Activated T-cell treated with anti-CD3 and anti-CD28 coated beads, Interleukin-2, amount 50 U/mL, for 4 hours (primary cell): Measurements from ENCODE around the gene QSOX2. TPM values are rescaled to one million over a fixed set of nuclear protein-coding genes. Genes with fewer than 3 reads are reported as not detected.

Experiments used
- ATAC-seq, 2 donors: fragments of 200-7000 bp; cut with Tn5 transposase; one replicate each; pipeline ENCODE4 v1.10.0; 2021
- DNase-seq: peaks from one replicate; pipeline ENCODE4 v3.0.0-alpha.2; 2020
- H3K27me3 Mint-ChIP-seq: one replicate; pipeline ENCODE4 v1.8.0; 2021; ENCODE audit warnings: low read depth, mixed read lengths
- H3K36me3 Mint-ChIP-seq: one replicate; pipeline ENCODE4 v1.8.0; 2022; ENCODE audit warnings: mixed read lengths; ENCODE audit not compliant: insufficient read depth
- H3K4me1 Mint-ChIP-seq: one replicate; pipeline ENCODE4 v1.8.0; 2021; ENCODE audit warnings: low read depth, mixed read lengths
- H3K4me3 Mint-ChIP-seq: one replicate; pipeline ENCODE4 v1.8.0; 2021; ENCODE audit warnings: mild to moderate bottlenecking, moderate library complexity, mixed read lengths
- H3K9me3 Mint-ChIP-seq: one replicate; pipeline ENCODE4 v1.8.0; 2021; ENCODE audit warnings: mixed read lengths
- total RNA-seq, 3 donors: library from RNA; stranded (reverse); gene quantifications; one replicate each; pipeline ENCODE4 v1.2.1, GENCODE V29; 2021

The QSOX2 gene
- total RNA-seq, 3 donors from 2014 or later = 26.9 to 30.3 (median 27.5) TPM

DNA sequence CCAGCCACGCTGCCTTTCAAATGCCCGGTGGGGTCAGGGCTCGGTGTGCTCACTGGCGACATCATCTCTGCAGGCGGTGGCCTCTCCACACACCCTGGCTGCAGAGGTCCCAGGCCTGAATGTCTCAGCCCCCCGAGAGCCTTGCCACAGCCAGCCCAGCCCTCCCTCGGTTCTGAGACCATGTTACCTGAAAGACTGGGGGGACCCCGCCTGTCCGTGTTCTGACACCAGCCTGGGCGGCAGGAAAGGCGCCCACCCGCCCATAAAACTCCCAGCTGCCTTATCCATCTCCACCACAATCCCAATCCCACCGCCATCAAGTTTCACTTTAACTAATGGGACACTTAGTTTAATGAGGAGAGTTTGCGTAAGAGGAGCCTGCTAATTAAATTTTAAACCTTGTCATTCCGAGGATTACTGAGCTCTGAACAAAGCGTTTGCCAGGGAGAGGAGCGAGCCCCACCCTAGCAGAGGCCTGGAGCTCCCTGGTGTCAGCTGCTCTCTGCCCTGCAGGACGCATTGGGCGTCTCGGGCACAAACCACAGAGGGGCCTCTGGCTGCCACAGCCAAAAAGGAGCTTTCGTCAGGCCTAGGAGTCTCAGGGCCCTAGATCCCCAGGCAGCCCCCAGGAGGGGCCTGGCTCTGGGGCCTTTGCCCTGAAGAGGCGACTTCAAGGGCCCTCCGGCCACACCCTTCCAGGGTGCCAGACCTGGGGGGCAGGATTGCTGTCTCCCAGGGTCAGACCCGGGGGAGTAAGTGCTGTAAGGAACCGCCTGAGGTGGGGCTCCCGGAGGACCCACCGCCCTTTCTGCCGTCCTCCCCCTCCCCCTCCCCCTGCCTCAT is 56.0 kb downstream of the QSOX2 start:
- Mint-ChIP-seq H3K27me3 (peaks cover 61% of the 10 kb centered on the region), H3K4me1 (no peaks in the 10 kb centered on the region), H3K4me3 (no peak overlapping the region), H3K36me3 (no peaks in the 10 kb centered on the region), H3K9me3 (no peaks in the 10 kb centered on the region)
- DNase-seq (no peak), ATAC-seq (no peak)

DNA sequence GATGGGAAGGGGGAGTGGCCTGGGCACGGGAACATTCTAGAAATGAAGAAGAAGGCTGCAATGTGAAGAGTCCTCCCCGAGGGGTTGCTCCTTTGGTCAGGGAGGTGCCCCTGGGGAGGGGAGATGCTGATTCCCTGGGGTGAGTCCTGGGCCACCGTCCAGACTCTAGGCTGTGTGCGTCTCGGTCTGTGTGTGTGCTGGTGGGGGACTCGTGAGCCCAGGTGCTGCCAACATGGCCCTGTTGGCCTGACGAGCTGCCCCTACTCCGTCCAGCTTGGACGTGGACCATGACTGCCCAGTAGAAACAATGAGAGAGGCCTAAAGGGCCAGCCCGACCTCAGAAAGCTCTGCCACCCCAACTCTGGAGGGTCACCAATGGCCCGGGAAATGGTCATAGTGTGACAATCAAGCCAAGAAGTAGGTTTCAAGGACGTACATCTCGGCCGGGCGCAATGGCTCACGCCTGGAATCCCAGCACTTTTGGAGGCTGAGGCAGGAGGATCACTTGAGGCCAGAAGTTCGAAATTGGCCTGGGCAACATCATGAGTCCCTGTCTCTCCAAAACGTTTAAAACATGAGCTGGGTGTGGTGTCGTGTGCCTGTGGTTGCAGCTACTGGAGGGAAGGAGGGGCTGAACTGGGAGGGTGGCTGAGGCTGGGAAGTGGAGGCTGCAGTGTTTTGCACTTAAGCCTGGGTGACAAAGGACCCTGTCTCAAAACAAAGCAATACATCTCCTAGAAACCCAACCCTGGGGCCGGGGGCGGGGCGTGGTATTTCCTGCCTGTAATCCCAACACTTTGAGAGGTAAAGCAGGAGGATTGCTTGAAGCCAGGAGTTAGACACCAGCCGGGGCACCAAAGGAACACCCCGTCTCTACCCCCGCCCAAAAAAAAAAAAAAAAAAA is 57.7 kb downstream of the QSOX2 start:
- DNase-seq (no peak), ATAC-seq (no peak)
- peaks cover 59% of the 10 kb centered on the region for H3K27me3 Mint-ChIP-seq
- no peaks in the 10 kb centered on the region for H3K9me3 Mint-ChIP-seq
- H3K4me3 Mint-ChIP-seq = no peak overlapping the region
- no peaks in the 10 kb centered on the region for H3K4me1 Mint-ChIP-seq
- no peaks in the 10 kb centered on the region for H3K36me3 Mint-ChIP-seq

DNA sequence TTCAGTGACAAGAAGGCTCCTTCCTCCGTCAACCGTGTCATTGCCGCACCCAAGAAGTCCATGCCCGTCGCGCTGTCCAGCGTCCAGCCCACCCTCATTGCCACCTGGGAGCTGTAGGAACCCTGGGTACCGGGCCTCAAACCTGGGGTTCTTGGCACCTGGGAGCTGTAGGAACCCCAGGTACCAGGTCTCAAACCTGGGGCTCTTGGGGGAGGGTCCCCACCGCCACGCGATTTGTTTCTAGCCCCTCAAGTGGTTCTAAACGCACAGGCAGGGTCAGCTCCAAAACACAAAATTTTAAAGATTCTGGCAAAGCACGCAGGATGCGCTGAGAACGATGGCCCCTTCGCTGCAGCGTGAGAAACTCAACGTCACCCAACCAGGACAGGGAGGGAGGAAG is 58.4 kb downstream of the QSOX2 start:
- H3K4me1 Mint-ChIP-seq = no peaks in the 10 kb centered on the region
- no peaks in the 10 kb centered on the region for H3K36me3 Mint-ChIP-seq
- peaks cover 61% of the 10 kb centered on the region for H3K27me3 Mint-ChIP-seq
- DNase-seq (no peak), ATAC-seq (no peak)
- no peak overlapping the region for H3K4me3 Mint-ChIP-seq
- H3K9me3 Mint-ChIP-seq = no peaks in the 10 kb centered on the region

DNA sequence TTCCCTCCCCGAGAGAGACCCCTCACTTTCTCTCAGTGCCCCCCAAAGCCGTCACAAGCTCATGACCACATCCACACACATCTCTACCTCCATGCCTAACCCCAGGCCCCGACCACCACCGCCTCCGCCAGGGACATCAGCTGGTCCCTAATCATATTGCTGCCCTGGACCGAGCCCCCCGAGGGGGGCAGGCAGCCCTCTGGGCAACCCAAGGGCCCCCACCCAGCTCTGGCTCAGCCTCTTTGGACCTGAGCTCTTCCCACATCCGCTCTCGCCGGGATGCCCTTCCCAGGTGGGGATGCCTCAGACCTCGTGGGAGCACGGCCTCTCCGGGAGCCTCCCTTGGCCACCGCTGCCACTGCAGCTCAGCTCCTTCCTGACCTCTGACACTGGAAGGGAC is 59.2 kb downstream of the QSOX2 start:
- no peak for ATAC-seq
- Mint-ChIP-seq H3K27me3 (peaks cover 54% of the 10 kb centered on the region), H3K4me1 (no peaks in the 10 kb centered on the region), H3K36me3 (no peaks in the 10 kb centered on the region), H3K4me3 (no peak overlapping the region), H3K9me3 (no peaks in the 10 kb centered on the region)
- no peak for DNase-seq

DNA sequence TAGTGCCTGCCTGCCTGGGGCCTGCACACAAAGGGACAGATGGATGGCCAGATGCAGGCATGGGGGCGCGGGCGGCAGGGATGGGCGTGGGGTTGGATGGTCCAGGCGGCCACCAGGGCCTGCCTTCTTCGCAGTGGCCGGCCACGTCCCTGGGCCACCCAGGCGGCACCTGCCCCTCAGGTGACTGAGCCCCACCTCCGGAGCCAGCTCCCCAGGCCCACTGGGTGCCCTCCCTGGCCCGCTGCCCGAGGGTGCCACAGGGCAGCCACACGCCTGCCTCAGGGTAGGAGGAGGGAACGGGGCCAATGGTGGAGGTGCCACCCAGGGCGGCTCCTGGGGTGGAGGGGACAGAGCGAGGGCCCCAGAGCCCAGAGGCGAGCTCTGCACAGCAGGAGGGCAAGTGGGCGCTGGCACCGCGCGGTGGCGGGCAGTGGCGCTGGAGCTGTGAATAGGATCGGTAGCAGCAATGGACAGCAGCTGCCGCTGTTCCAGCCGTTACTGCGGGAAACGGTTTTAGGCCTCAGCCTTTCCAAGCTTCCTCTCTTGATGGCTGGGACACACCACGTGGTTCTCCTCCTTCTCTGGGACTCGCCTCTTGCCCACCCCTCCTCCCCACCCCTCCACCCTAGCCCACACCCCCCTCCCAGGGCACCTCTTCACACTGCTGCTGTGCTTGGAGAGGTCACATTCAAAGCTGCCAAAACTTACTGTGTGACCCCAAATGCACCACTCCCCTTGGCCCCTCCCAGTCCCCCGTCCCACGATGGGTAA is 59.8 kb downstream of the QSOX2 start:
- DNase-seq = no peak
- Mint-ChIP-seq H3K9me3 (no peaks in the 10 kb centered on the region), H3K4me3 (no peak overlapping the region), H3K27me3 (peaks cover 52% of the 10 kb centered on the region), H3K4me1 (no peaks in the 10 kb centered on the region), H3K36me3 (no peaks in the 10 kb centered on the region)
- no peak for ATAC-seq

DNA sequence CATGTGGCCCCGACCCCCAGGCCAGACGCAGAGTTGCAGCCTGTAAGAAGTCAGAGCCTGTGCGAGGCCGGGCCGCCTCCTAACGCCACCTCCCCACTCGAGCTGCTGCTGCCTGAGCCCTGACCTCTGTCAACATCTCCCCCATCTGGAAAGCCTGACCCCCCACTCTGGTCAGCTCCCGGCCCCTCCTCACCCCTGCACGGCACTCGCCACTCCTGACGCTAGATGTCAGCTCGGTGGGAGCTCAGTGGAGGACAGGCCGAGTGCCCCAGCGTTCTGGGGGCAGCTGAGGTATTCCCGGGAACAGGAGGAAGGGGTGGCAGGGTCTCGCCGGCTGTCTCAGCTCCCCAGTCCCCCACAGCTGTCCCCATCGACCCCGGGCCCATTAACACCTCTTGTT is 60.5 kb downstream of the QSOX2 start:
- ATAC-seq = no peak
- no peaks in the 10 kb centered on the region for H3K36me3 Mint-ChIP-seq
- peaks cover 45% of the 10 kb centered on the region for H3K27me3 Mint-ChIP-seq
- DNase-seq = no peak
- H3K9me3 Mint-ChIP-seq = no peaks in the 10 kb centered on the region
- H3K4me1 Mint-ChIP-seq = no peaks in the 10 kb centered on the region
- no peak overlapping the region for H3K4me3 Mint-ChIP-seq

- no peaks in the 10 kb centered on the region for H3K36me3 Mint-ChIP-seq
- H3K4me3 Mint-ChIP-seq = no peak overlapping the region
- H3K27me3 Mint-ChIP-seq = peaks cover 36% of the 10 kb centered on the region
- DNase-seq (no peak), ATAC-seq (no peak)
- H3K9me3 Mint-ChIP-seq = no peaks in the 10 kb centered on the region
- H3K4me1 Mint-ChIP-seq = no peaks in the 10 kb centered on the region
Measured at GRCh38 chr9:136182850-136183422, 62.7 kb downstream of the QSOX2 start.

- Mint-ChIP-seq H3K4me1 (no peaks in the 10 kb centered on the region), H3K9me3 (no peaks in the 10 kb centered on the region), H3K4me3 (no peak overlapping the region), H3K27me3 (peaks cover 33% of the 10 kb centered on the region), H3K36me3 (no peaks in the 10 kb centered on the region)
- ATAC-seq = no peak
- DNase-seq = no peak
Measured at GRCh38 chr9:136182420-136182787, 63.2 kb downstream of the QSOX2 start.

DNA sequence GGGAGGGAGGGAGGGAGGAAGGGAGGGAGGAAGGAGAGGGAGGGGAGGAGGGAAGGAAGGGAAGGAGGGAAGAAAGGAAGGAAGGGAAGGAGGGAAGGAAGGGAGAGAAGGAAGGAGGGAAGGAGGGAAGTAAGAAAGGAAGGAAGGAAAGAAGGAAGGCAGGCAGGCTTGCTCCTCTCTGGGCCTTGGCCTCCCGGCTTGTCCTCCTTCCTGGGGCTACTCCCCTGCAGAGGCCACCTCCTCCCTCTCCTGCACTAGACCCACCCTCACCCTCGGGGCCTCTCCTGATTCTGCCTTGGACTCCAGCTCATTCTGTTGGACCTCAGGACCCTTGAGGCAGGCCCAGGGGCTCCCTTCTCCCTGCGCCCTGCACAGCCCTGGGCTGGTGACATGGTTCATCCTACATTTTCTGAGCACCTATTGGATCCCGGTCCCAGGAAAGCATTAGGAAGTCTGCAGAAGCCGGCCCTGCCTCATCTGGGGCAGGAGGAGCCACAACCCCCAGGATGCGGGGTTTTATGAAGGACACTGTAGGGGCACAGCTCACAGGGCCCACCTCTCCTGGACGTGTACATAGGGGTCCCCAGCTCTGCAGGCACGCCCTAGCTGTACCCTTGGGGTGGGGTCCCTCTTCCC is 63.7 kb downstream of the QSOX2 start:
- Mint-ChIP-seq H3K4me1 (no peaks in the 10 kb centered on the region), H3K36me3 (no peaks in the 10 kb centered on the region), H3K4me3 (no peak overlapping the region), H3K27me3 (peaks cover 28% of the 10 kb centered on the region), H3K9me3 (no peaks in the 10 kb centered on the region)
- no peak for DNase-seq
- no peak for ATAC-seq

GRCh38 chr9:136180586-136180985 is 65.0 kb downstream of the QSOX2 start:
- H3K4me3 Mint-ChIP-seq = no peak overlapping the region
- no peaks in the 10 kb centered on the region for H3K4me1 Mint-ChIP-seq

GRCh38 chr9:136179761-136180160 is 65.9 kb downstream of the QSOX2 start:
- DNase-seq (no peak), ATAC-seq (no peak)
- Mint-ChIP-seq H3K27me3 (peaks cover 13% of the 10 kb centered on the region), H3K4me1 (no peaks in the 10 kb centered on the region), H3K9me3 (no peaks in the 10 kb centered on the region), H3K36me3 (no peaks in the 10 kb centered on the region), H3K4me3 (no peak overlapping the region)

More at GRCh38 chr9:136180586-136180985, 65.0 kb downstream of the QSOX2 start:
- ATAC-seq (no peak), DNase-seq (no peak)
- Mint-ChIP-seq H3K36me3 (no peaks in the 10 kb centered on the region), H3K27me3 (peaks cover 20% of the 10 kb centered on the region), H3K9me3 (no peaks in the 10 kb centered on the region)

GRCh38 chr9:136179101-136179616 is 66.5 kb downstream of the QSOX2 start:
- ATAC-seq = no peak

DNA sequence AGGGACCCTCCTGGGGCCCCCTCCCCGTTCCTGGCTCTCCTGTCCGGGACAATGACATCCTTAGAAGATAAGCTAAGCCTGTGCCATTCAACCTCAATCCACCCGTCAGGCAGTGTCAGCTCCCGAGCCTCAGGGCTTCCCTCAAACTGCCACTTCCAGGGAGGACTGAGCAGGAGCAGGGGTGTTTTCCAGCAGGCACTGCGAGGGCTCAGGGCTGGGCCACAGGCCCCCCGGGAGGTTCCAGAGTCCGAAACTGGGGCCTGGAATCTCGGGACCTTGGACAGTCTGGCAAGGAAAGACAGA is 66.9 kb downstream of the QSOX2 start:
- no peaks in the 10 kb centered on the region for H3K36me3 Mint-ChIP-seq
- no peaks in the 10 kb centered on the region for H3K4me1 Mint-ChIP-seq
- no peak for DNase-seq
- H3K4me3 Mint-ChIP-seq = no peak overlapping the region
- H3K27me3 Mint-ChIP-seq = peaks cover 11% of the 10 kb centered on the region
- no peak for ATAC-seq
- no peaks in the 10 kb centered on the region for H3K9me3 Mint-ChIP-seq

More at GRCh38 chr9:136179101-136179616, 66.5 kb downstream of the QSOX2 start:
- Mint-ChIP-seq H3K27me3 (peaks cover 11% of the 10 kb centered on the region), H3K36me3 (no peaks in the 10 kb centered on the region), H3K9me3 (no peaks in the 10 kb centered on the region), H3K4me1 (no peaks in the 10 kb centered on the region), H3K4me3 (no peak overlapping the region)
- DNase-seq = no peak
